Parietal lobe (tissue), 2 donors: ENCODE data around the gene TNFRSF18. TPM values are rescaled to one million over a fixed set of nuclear protein-coding genes. Genes with fewer than 3 reads are reported as not detected.

Experiments used
- small RNA-seq: library from RNA; depleted of rRNA; stranded (forward); fragments of <200 nt; gene quantifications from one replicate; pipeline ENCODE3, GENCODE V24; 2014; ENCODE audit warnings: low replicate concordance
- total RNA-seq: library from RNA; depleted of rRNA; stranded (reverse); fragments of >200 nt; gene quantifications from one replicate; pipeline ENCODE4 v1.2.3, GENCODE V29; 2014

Gene TNFRSF18
- total RNA-seq, result not detected

GRCh38 chr1:1206376-1206965 is at the start of gene TNFRSF18:
Gene TNFRSF18 (minus strand): TSS chr1:1206592. CDS start chr1:1206571, 21 bp downstream.

GRCh38 chr1:1246577-1247340 is 40.4 kb upstream of the TNFRSF18 start, which contains the start of gene C1QTNF12:
Gene C1QTNF12 (minus strand): TSS chr1:1246722. CDS start chr1:1246690, 32 bp downstream.

GRCh38 chr1:1232208-1232795 is 25.9 kb upstream of the TNFRSF18 start, which contains the start of gene B3GALT6:
Gene B3GALT6 (plus strand): TSS chr1:1232237. CDS start chr1:1232279, 42 bp downstream.

GRCh38 chr1:1231400-1232207 is 25.2 kb upstream of the TNFRSF18 start, which contains the start of gene SDF4:
Gene SDF4 (minus strand): TSS chr1:1232001. CDS start chr1:1228772, 3,229 bp downstream.

GRCh38 chr1:1213345-1214265 is 7.2 kb upstream of the TNFRSF18 start, which contains the start of gene TNFRSF4:
Gene TNFRSF4 (minus strand): TSS chr1:1214153. CDS start chr1:1214127, 26 bp downstream.

GRCh38 chr1:1173793-1174415 is 32.5 kb downstream of the TNFRSF18 start, which contains the start of gene TTLL10:
Gene TTLL10 (plus strand): TSS chr1:1173880. CDS start chr1:1179216, 5,336 bp downstream.

Small RNA genes lying within 50 kb of the gene (small RNA-seq; reads per million reads assigned to genes)
- gene MIR200A (0.09 reads per million), gene MIR200B (0.92 reads per million, percentile 67 among the genes with 10 or more reads in this experiment), gene MIR429 (0.31 reads per million, percentile 10 among the genes with 10 or more reads in this experiment)

Other genes with a start within 250 kb of the TNFRSF18 start
- gene NOC2L, start 247.3 kb downstream of the TNFRSF18 start, total RNA-seq, result 52.3 TPM
- 15.7 TPM for gene KLHL17, start 246.0 kb downstream of the TNFRSF18 start, total RNA-seq
- gene PLEKHN1, start 240.1 kb downstream of the TNFRSF18 start, total RNA-seq, result not detected
- 0.63 TPM for gene PERM1, start 224.5 kb downstream of the TNFRSF18 start, total RNA-seq
- 24.7 TPM for gene HES4, start 206.5 kb downstream of the TNFRSF18 start, total RNA-seq
- gene ISG15, start 193.1 kb downstream of the TNFRSF18 start, total RNA-seq, result 7.2 TPM
- 105 TPM for gene AGRN, start 186.5 kb downstream of the TNFRSF18 start, total RNA-seq
- gene RNF223, start 132.3 kb downstream of the TNFRSF18 start, total RNA-seq, result not detected
- 16.9 TPM for gene C1orf159, start 90.5 kb downstream of the TNFRSF18 start, total RNA-seq
- gene TTLL10, start 32.7 kb downstream of the TNFRSF18 start, total RNA-seq, result not detected
- not detected for gene TNFRSF4, start 7.6 kb upstream of the TNFRSF18 start, total RNA-seq
- 34.4 TPM for gene SDF4, start 25.4 kb upstream of the TNFRSF18 start, total RNA-seq
- gene B3GALT6, start 25.6 kb upstream of the TNFRSF18 start, total RNA-seq, result 24.7 TPM
- gene C1QTNF12, start 40.1 kb upstream of the TNFRSF18 start, total RNA-seq, result not detected
- gene UBE2J2, start 67.3 kb upstream of the TNFRSF18 start, total RNA-seq, result 52.0 TPM
- 4.4 TPM for gene SCNN1D, start 73.8 kb upstream of the TNFRSF18 start, total RNA-seq
- 202 TPM for gene ACAP3, start 101.3 kb upstream of the TNFRSF18 start, total RNA-seq
- gene PUSL1, start 102.0 kb upstream of the TNFRSF18 start, total RNA-seq, result 10.0 TPM
- 69.2 TPM for gene INTS11, start 118.1 kb upstream of the TNFRSF18 start, total RNA-seq
- gene CPTP, start 118.2 kb upstream of the TNFRSF18 start, total RNA-seq, result 16.3 TPM
- gene TAS1R3, start 124.7 kb upstream of the TNFRSF18 start, total RNA-seq, result 1.6 TPM
- gene DVL1, start 142.8 kb upstream of the TNFRSF18 start, total RNA-seq, result 80.1 TPM
- gene MXRA8, start 152.0 kb upstream of the TNFRSF18 start, total RNA-seq, result 9.1 TPM
- gene AURKAIP1, start 168.6 kb upstream of the TNFRSF18 start, total RNA-seq, result 27.2 TPM
- gene CCNL2, start 192.7 kb upstream of the TNFRSF18 start, total RNA-seq, result 262 TPM
- gene MRPL20, start 200.7 kb upstream of the TNFRSF18 start, total RNA-seq, result 49.5 TPM
- gene ANKRD65, start 214.7 kb upstream of the TNFRSF18 start, total RNA-seq, result 1.6 TPM
- 4.1 TPM for gene VWA1, start 229.1 kb upstream of the TNFRSF18 start, total RNA-seq
- not detected for gene ATAD3C, start 243.1 kb upstream of the TNFRSF18 start, total RNA-seq